ENCODE data around the gene ROBO4. TPM values are rescaled to one million over a fixed set of nuclear protein-coding genes. Genes with fewer than 3 reads are reported as not detected.

The ROBO4 gene
- total and polyA plus RNA-seq, 2 donors (not counting 1 experiment from before 2014, with no cell fraction given), result not detected

DNA sequence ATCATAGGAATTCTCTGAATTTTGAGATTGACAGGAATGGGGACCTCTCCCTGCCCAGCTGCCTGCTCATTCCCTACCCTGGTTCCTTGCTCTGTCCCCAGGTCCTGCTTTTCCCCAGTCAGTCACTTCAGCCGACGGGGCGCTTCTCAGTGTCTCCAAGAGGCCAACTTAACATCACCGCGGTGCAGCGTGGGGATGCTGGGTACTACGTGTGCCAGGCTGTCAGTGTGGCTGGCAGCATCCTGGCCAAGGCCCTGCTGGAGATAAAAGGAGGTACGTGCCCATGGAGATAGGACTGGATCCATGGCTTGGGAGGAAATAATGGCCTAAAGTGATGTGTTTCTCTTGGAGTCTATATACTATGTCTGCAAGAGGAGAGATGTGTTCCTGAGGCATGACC lies 25.4 kb downstream of the ROBO4 start:
- TF ChIP-seq EZH2 (IDR thresholded peaks at IDR 0.05; ENCODE audit: borderline replicate concordance, insufficient read depth, low read depth, low read length, poor library complexity, severe bottlenecking), result no peak
- TF ChIP-seq, protein P1, sequence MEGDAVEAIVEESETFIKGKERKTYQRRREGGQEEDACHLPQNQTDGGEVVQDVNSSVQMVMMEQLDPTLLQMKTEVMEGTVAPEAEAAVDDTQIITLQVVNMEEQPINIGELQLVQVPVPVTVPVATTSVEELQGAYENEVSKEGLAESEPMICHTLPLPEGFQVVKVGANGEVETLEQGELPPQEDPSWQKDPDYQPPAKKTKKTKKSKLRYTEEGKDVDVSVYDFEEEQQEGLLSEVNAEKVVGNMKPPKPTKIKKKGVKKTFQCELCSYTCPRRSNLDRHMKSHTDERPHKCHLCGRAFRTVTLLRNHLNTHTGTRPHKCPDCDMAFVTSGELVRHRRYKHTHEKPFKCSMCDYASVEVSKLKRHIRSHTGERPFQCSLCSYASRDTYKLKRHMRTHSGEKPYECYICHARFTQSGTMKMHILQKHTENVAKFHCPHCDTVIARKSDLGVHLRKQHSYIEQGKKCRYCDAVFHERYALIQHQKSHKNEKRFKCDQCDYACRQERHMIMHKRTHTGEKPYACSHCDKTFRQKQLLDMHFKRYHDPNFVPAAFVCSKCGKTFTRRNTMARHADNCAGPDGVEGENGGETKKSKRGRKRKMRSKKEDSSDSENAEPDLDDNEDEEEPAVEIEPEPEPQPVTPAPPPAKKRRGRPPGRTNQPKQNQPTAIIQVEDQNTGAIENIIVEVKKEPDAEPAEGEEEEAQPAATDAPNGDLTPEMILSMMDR (IDR thresholded peaks at IDR 0.05), result no peak
- Histone ChIP-seq H3K27ac (ENCODE audit: low read length in 2 of 2) (no peak overlapping the region), H4K20me1 (ENCODE audit: control insufficient read depth, insufficient read depth, low read length, poor library complexity, severe bottlenecking) (no peaks in the 10 kb centered on the region), H3K4me3 (ENCODE audit: control extremely low read depth in 1 of 5, extremely low read depth in 1 of 5, insufficient read depth in 1 of 5, low read depth in 2 of 5, low read length in 4 of 5) (no peak overlapping the region), H3K4me1 (ENCODE audit: control insufficient read depth in 2 of 2, insufficient read depth in 2 of 2, low read length in 2 of 2) (peaks cover 32 to 36% of the 10 kb centered on the region in 2 donors), H2AFZ (ENCODE audit: insufficient read depth, low read depth, low read length, poor library complexity, severe bottlenecking) (no peak overlapping the region), H3K9me3 (ENCODE audit: control extremely low read depth in 1 of 3, control insufficient read depth in 2 of 3, insufficient read depth in 1 of 3, low read length in 2 of 3) (peaks cover 0 to 36% (median 0%) of the 10 kb centered on the region in 3 donors), H3K9ac (ENCODE audit: low read length) (no peak overlapping the region), H3K4me2 (replicated peaks; ENCODE audit: low read depth, low read length, poor library complexity, severe bottlenecking) (no peak overlapping the region), H3K27me3 (replicated peaks in 1 of 4; ENCODE audit: control extremely low read depth in 1 of 4, control insufficient read depth in 3 of 4, insufficient read depth in 4 of 4, low read length in 3 of 4) (peaks cover 0 to 83% (median 36%) of the 10 kb centered on the region in 4 experiments), H3K36me3 (replicated peaks in 1 of 2; ENCODE audit: control extremely low read depth in 1 of 2, control insufficient read depth in 1 of 2, extremely low read depth in 1 of 2, insufficient read depth in 2 of 2, low read length in 1 of 2) (no peaks in the 10 kb centered on the region), H3K79me2 (ENCODE audit: control insufficient read depth, insufficient read depth, low read length) (no peaks in the 10 kb centered on the region)
- DNase-seq, result no peak
- peaks cover 22% of the 10 kb centered on the region for H3K4me1 Mint-ChIP-seq
- H3K9me3 Mint-ChIP-seq (ENCODE audit: insufficient read depth), result no peaks in the 10 kb centered on the region
- POLR2A ChIA-PET, result no interaction called here
- no peak overlapping the region for H3K4me3 Mint-ChIP-seq
- intact Hi-C loops (cut with micrococcal nuclease), result no loop called here
- H3K27me3 Mint-ChIP-seq, result peaks cover 94% of the 10 kb centered on the region
- WGBS (ENCODE audit: insufficient coverage), result 65% methylated on average over 8 of the region's 8 CpGs
- H3K27ac Mint-ChIP-seq, result no peak overlapping the region
- no peak for ATAC-seq (ENCODE audit: low read depth)
- CTCF ChIA-PET, result no interaction called here

DNA sequence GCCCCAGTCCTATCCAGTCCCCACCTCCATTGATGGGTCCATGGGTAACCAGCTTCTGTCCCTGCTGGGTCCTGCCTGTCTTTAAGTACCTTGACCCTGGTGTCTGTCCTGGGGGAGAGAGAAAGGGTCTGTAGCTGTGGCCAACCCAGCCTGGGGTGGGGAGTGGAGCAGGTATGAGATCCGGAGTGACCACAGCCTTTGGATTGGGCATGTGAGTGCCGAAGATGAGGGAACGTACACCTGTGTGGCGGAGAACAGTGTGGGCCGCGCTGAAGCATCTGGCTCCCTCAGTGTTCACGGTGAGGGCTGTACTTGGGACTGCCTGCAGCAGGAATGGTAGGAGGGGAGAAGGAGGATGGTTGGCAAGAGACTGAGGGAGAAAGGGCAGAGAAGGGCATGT lies 27.2 kb downstream of the ROBO4 start:
- Mint-ChIP-seq H3K4me3 (no peak overlapping the region), H3K27ac (no peak overlapping the region), H3K27me3 (peaks cover 88% of the 10 kb centered on the region), H3K4me1 (peaks cover 16% of the 10 kb centered on the region), H3K9me3 (ENCODE audit: insufficient read depth) (no peaks in the 10 kb centered on the region)
- H3K4me3 ChIP-seq (ENCODE audit: control extremely low read depth in 1 of 5, extremely low read depth in 1 of 5, insufficient read depth in 1 of 5, low read depth in 2 of 5, low read length in 4 of 5), result no peak overlapping the region
- H3K9ac ChIP-seq (ENCODE audit: low read length), result no peak overlapping the region
- intact Hi-C loops (cut with micrococcal nuclease), result no loop called here
- H3K4me1 ChIP-seq (ENCODE audit: control insufficient read depth in 2 of 2, insufficient read depth in 2 of 2, low read length in 2 of 2), result peaks cover 30 to 38% of the 10 kb centered on the region in 2 donors
- no peak overlapping the region for H3K27ac ChIP-seq (ENCODE audit: low read length in 2 of 2)
- H2AFZ ChIP-seq (ENCODE audit: insufficient read depth, low read depth, low read length, poor library complexity, severe bottlenecking), result no peak overlapping the region
- CTCF ChIA-PET, result interaction anchor here (1.8 kb wide), 1 partner anchor 11 kb away, joined by 6 read pairs; no protein-coding TSS in a partner anchor
- TF ChIP-seq, protein P1 (IDR thresholded peaks at IDR 0.05), result no peak
- TF ChIP-seq EZH2 (IDR thresholded peaks at IDR 0.05; ENCODE audit: borderline replicate concordance, insufficient read depth, low read depth, low read length, poor library complexity, severe bottlenecking), result no peak
- peaks cover 0 to 84% (median 48%) of the 10 kb centered on the region in 4 experiments for H3K27me3 ChIP-seq (replicated peaks in 1 of 4; ENCODE audit: control extremely low read depth in 1 of 4, control insufficient read depth in 3 of 4, insufficient read depth in 4 of 4, low read length in 3 of 4)
- peaks cover 0 to 36% (median 2%) of the 10 kb centered on the region in 3 donors for H3K9me3 ChIP-seq (ENCODE audit: control extremely low read depth in 1 of 3, control insufficient read depth in 2 of 3, insufficient read depth in 1 of 3, low read length in 2 of 3)
- 67% methylated on average over 7 of the region's 7 CpGs for WGBS (ENCODE audit: insufficient coverage)
- ATAC-seq (ENCODE audit: low read depth), result no peak
- no peak overlapping the region for H3K4me2 ChIP-seq (replicated peaks; ENCODE audit: low read depth, low read length, poor library complexity, severe bottlenecking)
- no peaks in the 10 kb centered on the region for H3K79me2 ChIP-seq (ENCODE audit: control insufficient read depth, insufficient read depth, low read length)
- no peak for DNase-seq
- H3K36me3 ChIP-seq (replicated peaks in 1 of 2; ENCODE audit: control extremely low read depth in 1 of 2, control insufficient read depth in 1 of 2, extremely low read depth in 1 of 2, insufficient read depth in 2 of 2, low read length in 1 of 2), result no peaks in the 10 kb centered on the region
- H4K20me1 ChIP-seq (ENCODE audit: control insufficient read depth, insufficient read depth, low read length, poor library complexity, severe bottlenecking), result no peaks in the 10 kb centered on the region
- POLR2A ChIA-PET, result no interaction called here
